WTC11 (cell line): Measurements from ENCODE around the gene PYGB. TPM values are rescaled to one million over a fixed set of nuclear protein-coding genes. Genes with fewer than 3 reads are reported as not detected.

Experiments used
- ATAC-seq: fragments of 200-7000 bp; cut with Tn5 transposase; 2 replicates; pipeline ENCODE4 v1.10.0; 2021; ENCODE audit warnings: mild to moderate bottlenecking, moderate library complexity
- CTCF ChIA-PET: fragments of 300-600 bp; sonication (Branson Sonifier 250); formaldehyde crosslinking; loops from one replicate; lab custom pipeline; 2021; ENCODE audit warnings: antibody characterized with exemption; lab: Charles Lee
- POLR2A ChIA-PET: fragments of 350-600 bp; sonication (Branson Sonifier 250); formaldehyde crosslinking; loops from one replicate; lab custom pipeline; 2021; ENCODE audit warnings: antibody characterized with exemption; lab: Charles Lee
- DNase-seq: peaks from one replicate; pipeline ENCODE4 v3.0.0; 2021; ENCODE audit warnings: low spot score
- H3K27ac Mint-ChIP-seq: 2 replicates; pipeline ENCODE4 v1.8.0; 2021; ENCODE audit warnings: mixed read lengths
- H3K27me3 Mint-ChIP-seq: 2 replicates; pipeline ENCODE4 v1.8.0; 2021; ENCODE audit warnings: low read depth, mild to moderate bottlenecking, moderate library complexity, mixed read lengths
- H3K36me3 Mint-ChIP-seq: 2 replicates; pipeline ENCODE4 v1.8.0; 2021; ENCODE audit warnings: mixed read lengths
- H3K4me1 Mint-ChIP-seq: 2 replicates; pipeline ENCODE4 v1.8.0; 2022; ENCODE audit warnings: mixed read lengths
- H3K4me3 Mint-ChIP-seq: 2 replicates; pipeline ENCODE4 v1.8.0; 2021; ENCODE audit warnings: mild to moderate bottlenecking, moderate library complexity, mixed read lengths
- H3K9me3 Mint-ChIP-seq: 2 replicates; pipeline ENCODE4 v1.8.0; 2021; ENCODE audit warnings: mixed read lengths
- EMX1 ChIP-seq: fragments of 250-450 bp; sonication (Bioruptor Pico); IDR thresholded peaks from 2 replicates; pipeline ENCODE4 v1.8.0; 2021; ENCODE audit warnings: mild to moderate bottlenecking
- ETV6 ChIP-seq: sonication (generic); formaldehyde crosslinking; IDR thresholded peaks from 2 replicates; pipeline ENCODE4 v1.8.1; 2022; ENCODE audit warnings: mild to moderate bottlenecking, missing genetic modification reagents
- FOXP1 ChIP-seq: sonication (generic); formaldehyde crosslinking; IDR thresholded peaks from 2 replicates; pipeline ENCODE4 v1.8.0; 2022; ENCODE audit warnings: missing genetic modification reagents, mild to moderate bottlenecking, moderate library complexity, borderline replicate concordance
- JAZF1 ChIP-seq: fragments of 250-450 bp; sonication (Bioruptor Pico); IDR thresholded peaks from 2 replicates; pipeline ENCODE4 v1.9.0; 2021; ENCODE audit warnings: moderate library complexity, mild to moderate bottlenecking, inconsistent platforms
- NFATC4 ChIP-seq: fragments of 250-450 bp; sonication (Bioruptor Pico); IDR thresholded peaks from 2 replicates; pipeline ENCODE4 v1.9.0; 2021; ENCODE audit warnings: mild to moderate bottlenecking
- NFYB ChIP-seq: sonication (generic); formaldehyde crosslinking; conservative IDR thresholded peaks from 2 replicates; pipeline ENCODE4 v1.8.0; 2022; ENCODE audit warnings: low read depth, missing genetic modification reagents
- SMAD3 ChIP-seq: sonication (generic); formaldehyde crosslinking; IDR thresholded peaks from 2 replicates; pipeline ENCODE4 v1.8.0; 2022; ENCODE audit warnings: missing genetic modification reagents, mild to moderate bottlenecking, borderline replicate concordance
- ZNF219 ChIP-seq: sonication (generic); formaldehyde crosslinking; IDR thresholded peaks from 2 replicates; pipeline ENCODE4 v1.8.0; 2023; ENCODE audit warnings: missing genetic modification reagents, mild to moderate bottlenecking, borderline replicate concordance
- total RNA-seq: library from RNA; stranded (reverse); gene quantifications from 3 replicates; pipeline ENCODE4 v1.2.3, GENCODE V29; 2021
- TF ChIP-seq, protein P1 (sequence below): sonication (generic); formaldehyde crosslinking; IDR thresholded peaks from 2 replicates; pipeline ENCODE4 v1.8.1; 2022; ENCODE audit warnings: low read depth, mild to moderate bottlenecking, moderate library complexity, missing genetic modification reagents, borderline replicate concordance
- TF ChIP-seq, protein P2 (sequence below): sonication (generic); formaldehyde crosslinking; IDR thresholded peaks from 2 replicates; pipeline ENCODE4 v1.8.0; 2022; ENCODE audit warnings: mild to moderate bottlenecking, missing genetic modification reagents
- TF ChIP-seq, protein P3 (sequence below): sonication (generic); formaldehyde crosslinking; IDR thresholded peaks from 2 replicates; pipeline ENCODE4 v1.8.1; 2023; ENCODE audit warnings: mild to moderate bottlenecking, missing genetic modification reagents
- TF ChIP-seq, protein P4 (sequence below): sonication (generic); formaldehyde crosslinking; IDR thresholded peaks from 2 replicates; pipeline ENCODE4 v1.8.1; 2023; ENCODE audit warnings: mild to moderate bottlenecking, missing genetic modification reagents
- TF ChIP-seq, protein P5 (sequence below): sonication (generic); formaldehyde crosslinking; IDR thresholded peaks from 2 replicates; pipeline ENCODE4 v1.8.0; 2022; ENCODE audit warnings: missing genetic modification reagents
- TF ChIP-seq, protein P6 (sequence below): sonication (generic); formaldehyde crosslinking; IDR thresholded peaks from 2 replicates; pipeline ENCODE4 v1.8.0; 2023; ENCODE audit warnings: missing genetic modification reagents, mild to moderate bottlenecking, borderline replicate concordance
- TF ChIP-seq, protein P7 (sequence below): sonication (generic); formaldehyde crosslinking; IDR thresholded peaks from 2 replicates; pipeline ENCODE4 v1.8.1; 2022; ENCODE audit warnings: mild to moderate bottlenecking, moderate library complexity, missing genetic modification reagents
- TF ChIP-seq, protein P8 (sequence below): fragments of 250-450 bp; sonication (Bioruptor Pico); IDR thresholded peaks from 2 replicates; pipeline ENCODE4 v1.9.0; 2021; ENCODE audit warnings: mild to moderate bottlenecking

PYGB gene
- total RNA-seq, 1 experiment from 2014 or later = 48.5 TPM

DNA sequence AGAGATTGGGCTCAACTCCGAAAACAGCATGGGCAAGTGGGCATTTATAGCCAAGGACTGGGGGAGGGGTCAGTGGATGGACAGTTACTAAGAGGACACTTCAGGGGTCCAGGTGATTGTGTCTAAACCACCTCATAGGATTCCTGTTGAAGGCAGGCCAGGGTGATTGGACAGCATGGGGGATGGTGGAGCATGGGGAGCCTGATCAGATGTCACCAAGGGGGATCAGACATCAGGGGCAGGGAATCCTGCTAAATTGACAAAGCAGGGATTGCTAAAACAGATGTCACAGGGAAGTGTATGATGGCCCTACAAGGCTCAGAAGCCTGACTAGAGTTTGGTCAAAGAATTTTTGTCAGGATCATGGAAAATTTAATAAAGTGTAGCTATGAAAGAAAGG lies 2.4 kb upstream of the PYGB start:
- no peak for ATAC-seq
- no peak overlapping the region for H3K4me3 Mint-ChIP-seq
- CTCF ChIA-PET = interaction anchor here (2.2 kb wide), 1 partner anchor 13 kb away, joined by 9 read pairs; no protein-coding TSS in a partner anchor

More for the DNA sequence above, 2.4 kb upstream of the PYGB start:
- Mint-ChIP-seq H3K4me1 (peaks cover 42% of the 10 kb centered on the region), H3K27me3 (peaks cover 9% of the 10 kb centered on the region), H3K36me3 (no peaks in the 10 kb centered on the region), H3K27ac (no peak overlapping the region), H3K9me3 (peaks cover 4% of the 10 kb centered on the region)
- TF ChIP-seq, protein P1, sequence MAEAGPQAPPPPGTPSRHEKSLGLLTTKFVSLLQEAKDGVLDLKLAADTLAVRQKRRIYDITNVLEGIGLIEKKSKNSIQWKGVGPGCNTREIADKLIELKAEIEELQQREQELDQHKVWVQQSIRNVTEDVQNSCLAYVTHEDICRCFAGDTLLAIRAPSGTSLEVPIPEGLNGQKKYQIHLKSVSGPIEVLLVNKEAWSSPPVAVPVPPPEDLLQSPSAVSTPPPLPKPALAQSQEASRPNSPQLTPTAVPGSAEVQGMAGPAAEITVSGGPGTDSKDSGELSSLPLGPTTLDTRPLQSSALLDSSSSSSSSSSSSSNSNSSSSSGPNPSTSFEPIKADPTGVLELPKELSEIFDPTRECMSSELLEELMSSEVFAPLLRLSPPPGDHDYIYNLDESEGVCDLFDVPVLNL (CRISPR knock-in tag) = no peak
- TF ChIP-seq, protein P2, sequence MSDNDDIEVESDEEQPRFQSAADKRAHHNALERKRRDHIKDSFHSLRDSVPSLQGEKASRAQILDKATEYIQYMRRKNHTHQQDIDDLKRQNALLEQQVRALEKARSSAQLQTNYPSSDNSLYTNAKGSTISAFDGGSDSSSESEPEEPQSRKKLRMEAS (CRISPR knock-in tag) = no peak
- TF ChIP-seq EMX1 (no peak), ETV6 (no peak), NFATC4 (CRISPR knock-in tag) (no peak), NFYB (CRISPR knock-in tag) (no peak), JAZF1 (CRISPR knock-in tag) (no peak), SMAD3 (no peak), FOXP1 (no peak), ZNF219 (CRISPR knock-in tag) (no peak)
- TF ChIP-seq, protein P3, sequence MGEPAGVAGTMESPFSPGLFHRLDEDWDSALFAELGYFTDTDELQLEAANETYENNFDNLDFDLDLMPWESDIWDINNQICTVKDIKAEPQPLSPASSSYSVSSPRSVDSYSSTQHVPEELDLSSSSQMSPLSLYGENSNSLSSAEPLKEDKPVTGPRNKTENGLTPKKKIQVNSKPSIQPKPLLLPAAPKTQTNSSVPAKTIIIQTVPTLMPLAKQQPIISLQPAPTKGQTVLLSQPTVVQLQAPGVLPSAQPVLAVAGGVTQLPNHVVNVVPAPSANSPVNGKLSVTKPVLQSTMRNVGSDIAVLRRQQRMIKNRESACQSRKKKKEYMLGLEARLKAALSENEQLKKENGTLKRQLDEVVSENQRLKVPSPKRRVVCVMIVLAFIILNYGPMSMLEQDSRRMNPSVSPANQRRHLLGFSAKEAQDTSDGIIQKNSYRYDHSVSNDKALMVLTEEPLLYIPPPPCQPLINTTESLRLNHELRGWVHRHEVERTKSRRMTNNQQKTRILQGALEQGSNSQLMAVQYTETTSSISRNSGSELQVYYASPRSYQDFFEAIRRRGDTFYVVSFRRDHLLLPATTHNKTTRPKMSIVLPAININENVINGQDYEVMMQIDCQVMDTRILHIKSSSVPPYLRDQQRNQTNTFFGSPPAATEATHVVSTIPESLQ = no peak
- TF ChIP-seq, protein P4, sequence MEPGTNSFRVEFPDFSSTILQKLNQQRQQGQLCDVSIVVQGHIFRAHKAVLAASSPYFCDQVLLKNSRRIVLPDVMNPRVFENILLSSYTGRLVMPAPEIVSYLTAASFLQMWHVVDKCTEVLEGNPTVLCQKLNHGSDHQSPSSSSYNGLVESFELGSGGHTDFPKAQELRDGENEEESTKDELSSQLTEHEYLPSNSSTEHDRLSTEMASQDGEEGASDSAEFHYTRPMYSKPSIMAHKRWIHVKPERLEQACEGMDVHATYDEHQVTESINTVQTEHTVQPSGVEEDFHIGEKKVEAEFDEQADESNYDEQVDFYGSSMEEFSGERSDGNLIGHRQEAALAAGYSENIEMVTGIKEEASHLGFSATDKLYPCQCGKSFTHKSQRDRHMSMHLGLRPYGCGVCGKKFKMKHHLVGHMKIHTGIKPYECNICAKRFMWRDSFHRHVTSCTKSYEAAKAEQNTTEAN (CRISPR knock-in tag) = no peak
- TF ChIP-seq, protein P5, sequence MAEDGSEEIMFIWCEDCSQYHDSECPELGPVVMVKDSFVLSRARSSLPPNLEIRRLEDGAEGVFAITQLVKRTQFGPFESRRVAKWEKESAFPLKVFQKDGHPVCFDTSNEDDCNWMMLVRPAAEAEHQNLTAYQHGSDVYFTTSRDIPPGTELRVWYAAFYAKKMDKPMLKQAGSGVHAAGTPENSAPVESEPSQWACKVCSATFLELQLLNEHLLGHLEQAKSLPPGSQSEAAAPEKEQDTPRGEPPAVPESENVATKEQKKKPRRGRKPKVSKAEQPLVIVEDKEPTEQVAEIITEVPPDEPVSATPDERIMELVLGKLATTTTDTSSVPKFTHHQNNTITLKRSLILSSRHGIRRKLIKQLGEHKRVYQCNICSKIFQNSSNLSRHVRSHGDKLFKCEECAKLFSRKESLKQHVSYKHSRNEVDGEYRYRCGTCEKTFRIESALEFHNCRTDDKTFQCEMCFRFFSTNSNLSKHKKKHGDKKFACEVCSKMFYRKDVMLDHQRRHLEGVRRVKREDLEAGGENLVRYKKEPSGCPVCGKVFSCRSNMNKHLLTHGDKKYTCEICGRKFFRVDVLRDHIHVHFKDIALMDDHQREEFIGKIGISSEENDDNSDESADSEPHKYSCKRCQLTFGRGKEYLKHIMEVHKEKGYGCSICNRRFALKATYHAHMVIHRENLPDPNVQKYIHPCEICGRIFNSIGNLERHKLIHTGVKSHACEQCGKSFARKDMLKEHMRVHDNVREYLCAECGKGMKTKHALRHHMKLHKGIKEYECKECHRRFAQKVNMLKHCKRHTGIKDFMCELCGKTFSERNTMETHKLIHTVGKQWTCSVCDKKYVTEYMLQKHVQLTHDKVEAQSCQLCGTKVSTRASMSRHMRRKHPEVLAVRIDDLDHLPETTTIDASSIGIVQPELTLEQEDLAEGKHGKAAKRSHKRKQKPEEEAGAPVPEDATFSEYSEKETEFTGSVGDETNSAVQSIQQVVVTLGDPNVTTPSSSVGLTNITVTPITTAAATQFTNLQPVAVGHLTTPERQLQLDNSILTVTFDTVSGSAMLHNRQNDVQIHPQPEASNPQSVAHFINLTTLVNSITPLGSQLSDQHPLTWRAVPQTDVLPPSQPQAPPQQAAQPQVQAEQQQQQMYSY (CRISPR knock-in tag) = no peak
- TF ChIP-seq, protein P6, sequence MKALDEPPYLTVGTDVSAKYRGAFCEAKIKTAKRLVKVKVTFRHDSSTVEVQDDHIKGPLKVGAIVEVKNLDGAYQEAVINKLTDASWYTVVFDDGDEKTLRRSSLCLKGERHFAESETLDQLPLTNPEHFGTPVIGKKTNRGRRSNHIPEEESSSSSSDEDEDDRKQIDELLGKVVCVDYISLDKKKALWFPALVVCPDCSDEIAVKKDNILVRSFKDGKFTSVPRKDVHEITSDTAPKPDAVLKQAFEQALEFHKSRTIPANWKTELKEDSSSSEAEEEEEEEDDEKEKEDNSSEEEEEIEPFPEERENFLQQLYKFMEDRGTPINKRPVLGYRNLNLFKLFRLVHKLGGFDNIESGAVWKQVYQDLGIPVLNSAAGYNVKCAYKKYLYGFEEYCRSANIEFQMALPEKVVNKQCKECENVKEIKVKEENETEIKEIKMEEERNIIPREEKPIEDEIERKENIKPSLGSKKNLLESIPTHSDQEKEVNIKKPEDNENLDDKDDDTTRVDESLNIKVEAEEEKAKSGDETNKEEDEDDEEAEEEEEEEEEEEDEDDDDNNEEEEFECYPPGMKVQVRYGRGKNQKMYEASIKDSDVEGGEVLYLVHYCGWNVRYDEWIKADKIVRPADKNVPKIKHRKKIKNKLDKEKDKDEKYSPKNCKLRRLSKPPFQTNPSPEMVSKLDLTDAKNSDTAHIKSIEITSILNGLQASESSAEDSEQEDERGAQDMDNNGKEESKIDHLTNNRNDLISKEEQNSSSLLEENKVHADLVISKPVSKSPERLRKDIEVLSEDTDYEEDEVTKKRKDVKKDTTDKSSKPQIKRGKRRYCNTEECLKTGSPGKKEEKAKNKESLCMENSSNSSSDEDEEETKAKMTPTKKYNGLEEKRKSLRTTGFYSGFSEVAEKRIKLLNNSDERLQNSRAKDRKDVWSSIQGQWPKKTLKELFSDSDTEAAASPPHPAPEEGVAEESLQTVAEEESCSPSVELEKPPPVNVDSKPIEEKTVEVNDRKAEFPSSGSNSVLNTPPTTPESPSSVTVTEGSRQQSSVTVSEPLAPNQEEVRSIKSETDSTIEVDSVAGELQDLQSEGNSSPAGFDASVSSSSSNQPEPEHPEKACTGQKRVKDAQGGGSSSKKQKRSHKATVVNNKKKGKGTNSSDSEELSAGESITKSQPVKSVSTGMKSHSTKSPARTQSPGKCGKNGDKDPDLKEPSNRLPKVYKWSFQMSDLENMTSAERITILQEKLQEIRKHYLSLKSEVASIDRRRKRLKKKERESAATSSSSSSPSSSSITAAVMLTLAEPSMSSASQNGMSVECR (CRISPR knock-in tag) = no peak
- TF ChIP-seq, protein P7, sequence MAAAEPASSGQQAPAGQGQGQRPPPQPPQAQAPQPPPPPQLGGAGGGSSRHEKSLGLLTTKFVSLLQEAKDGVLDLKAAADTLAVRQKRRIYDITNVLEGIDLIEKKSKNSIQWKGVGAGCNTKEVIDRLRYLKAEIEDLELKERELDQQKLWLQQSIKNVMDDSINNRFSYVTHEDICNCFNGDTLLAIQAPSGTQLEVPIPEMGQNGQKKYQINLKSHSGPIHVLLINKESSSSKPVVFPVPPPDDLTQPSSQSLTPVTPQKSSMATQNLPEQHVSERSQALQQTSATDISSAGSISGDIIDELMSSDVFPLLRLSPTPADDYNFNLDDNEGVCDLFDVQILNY (CRISPR knock-in tag) = no peak
- TF ChIP-seq, protein P8, sequence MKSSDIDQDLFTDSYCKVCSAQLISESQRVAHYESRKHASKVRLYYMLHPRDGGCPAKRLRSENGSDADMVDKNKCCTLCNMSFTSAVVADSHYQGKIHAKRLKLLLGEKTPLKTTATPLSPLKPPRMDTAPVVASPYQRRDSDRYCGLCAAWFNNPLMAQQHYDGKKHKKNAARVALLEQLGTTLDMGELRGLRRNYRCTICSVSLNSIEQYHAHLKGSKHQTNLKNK (CRISPR knock-in tag) = no peak
- no peak for DNase-seq
- POLR2A ChIA-PET = no interaction called here
